Neutrophil (primary cell): Measurements from ENCODE around the gene GATA2.

ENCODE experiments used
- H3K27ac ChIP-seq: fragments of 200-600 bp; sonication (generic); 2 replicates; pipeline ENCODE4 v1.5.1; 2016; ENCODE audit warnings: mild to moderate bottlenecking, moderate library complexity
- H3K27me3 ChIP-seq: fragments of 200-600 bp; sonication (generic); 2 replicates; pipeline ENCODE4 v1.6.0; 2016; ENCODE audit warnings: mild to moderate bottlenecking
- H3K36me3 ChIP-seq: fragments of 200-600 bp; sonication (generic); 2 replicates; pipeline ENCODE4 v1.5.1; 2017
- H3K4me1 ChIP-seq, 2 experiments: fragments of 200-600 bp in 1 of 2; sonication (generic) in 1 of 2; 1 replicate in 1 of 2; 2 replicates in 1 of 2; pipeline versions ENCODE4 v1.5.1 to v1.6.1; 2013 to 2016; ENCODE audit warnings: low read depth in 1 of 2, low read length in 1 of 2, mild to moderate bottlenecking in 1 of 2, moderate library complexity in 1 of 2; ENCODE audit not compliant: control insufficient read depth in 1 of 2, insufficient read depth in 1 of 2
- H3K4me3 ChIP-seq, 2 experiments: fragments of 200-600 bp in 1 of 2; sonication (generic) in 1 of 2; 1 replicate in 1 of 2; 2 replicates in 1 of 2; pipeline ENCODE4 v1.5.1; 2013 to 2016; ENCODE audit warnings: low read depth in 1 of 2, low read length in 1 of 2, mild to moderate bottlenecking in 1 of 2, moderate library complexity in 1 of 2
- H3K9me3 ChIP-seq: fragments of 200-600 bp; sonication (generic); 2 replicates; pipeline ENCODE4 v1.5.1; 2016
- CTCF ChIP-seq: fragments of 200-600 bp; sonication (generic); IDR thresholded peaks from 2 replicates; pipeline ENCODE4 v1.5.1; 2016; ENCODE audit warnings: antibody characterized with exemption

The GATA2 gene

GRCh38 chr3:128504533-128504915 lies 11.5 kb upstream of the GATA2 start:
- TF ChIP-seq CTCF = no peak
- no peaks in the 10 kb centered on the region for H3K36me3 ChIP-seq
- no peaks in the 10 kb centered on the region for H3K4me1 ChIP-seq
- H3K27me3 ChIP-seq = peaks cover 11% of the 10 kb centered on the region
- no peaks in the 10 kb centered on the region for H3K9me3 ChIP-seq
- no peak overlapping the region for H3K4me3 ChIP-seq
- H3K27ac ChIP-seq = no peak overlapping the region

- H3K4me3 ChIP-seq = no peak overlapping the region
- no peaks in the 10 kb centered on the region for H3K9me3 ChIP-seq
- H3K27me3 ChIP-seq = peaks cover 17% of the 10 kb centered on the region
- H3K36me3 ChIP-seq = no peaks in the 10 kb centered on the region
- no peak overlapping the region for H3K27ac ChIP-seq
- TF ChIP-seq CTCF = no peak
- no peaks in the 10 kb centered on the region for H3K4me1 ChIP-seq
Observed at GRCh38 chr3:128503751-128504532, 10.9 kb upstream of the GATA2 start.

GRCh38 chr3:128503164-128503651 lies 10.2 kb upstream of the GATA2 start:
- H3K27me3 ChIP-seq = peaks cover 24% of the 10 kb centered on the region
- H3K4me3 ChIP-seq = no peak overlapping the region
- no peaks in the 10 kb centered on the region for H3K9me3 ChIP-seq
- no peak overlapping the region for H3K27ac ChIP-seq
- H3K36me3 ChIP-seq = no peaks in the 10 kb centered on the region
- H3K4me1 ChIP-seq = no peaks in the 10 kb centered on the region
- no peak for TF ChIP-seq CTCF

GRCh38 chr3:128502712-128503111 lies 9.7 kb upstream of the GATA2 start:
- Histone ChIP-seq H3K4me3 (no peak overlapping the region), H3K4me1 (peaks cover 0 to under 1% of the 10 kb centered on the region in 2 experiments), H3K36me3 (no peaks in the 10 kb centered on the region), H3K27me3 (peaks cover 29% of the 10 kb centered on the region), H3K27ac (no peak overlapping the region), H3K9me3 (no peaks in the 10 kb centered on the region)
- no peak for TF ChIP-seq CTCF

- H3K36me3 ChIP-seq = no peaks in the 10 kb centered on the region
- H3K9me3 ChIP-seq = no peaks in the 10 kb centered on the region
- peaks cover 42% of the 10 kb centered on the region for H3K27me3 ChIP-seq
- no peak for TF ChIP-seq CTCF
- H3K4me1 ChIP-seq = peaks cover 4 to 5% of the 10 kb centered on the region in 2 experiments
- no peak overlapping the region for H3K27ac ChIP-seq
- H3K4me3 ChIP-seq = no peak overlapping the region
Observed at GRCh38 chr3:128501431-128501830, 8.4 kb upstream of the GATA2 start.
